ENCODE measurements around the gene DDX50. TPM values are rescaled to one million over a fixed set of nuclear protein-coding genes. Genes with fewer than 3 reads are reported as not detected.
"Not testable (repeated sequence)": the region's sequence is repeated elsewhere in the genome, so short reads cannot be mapped to it uniquely, and the experiment has no call there.

Gene DDX50
- polyA plus RNA-seq, 12 donors: 44.5 to 62.9 (median 49.1) TPM; not detected in 1

DNA sequence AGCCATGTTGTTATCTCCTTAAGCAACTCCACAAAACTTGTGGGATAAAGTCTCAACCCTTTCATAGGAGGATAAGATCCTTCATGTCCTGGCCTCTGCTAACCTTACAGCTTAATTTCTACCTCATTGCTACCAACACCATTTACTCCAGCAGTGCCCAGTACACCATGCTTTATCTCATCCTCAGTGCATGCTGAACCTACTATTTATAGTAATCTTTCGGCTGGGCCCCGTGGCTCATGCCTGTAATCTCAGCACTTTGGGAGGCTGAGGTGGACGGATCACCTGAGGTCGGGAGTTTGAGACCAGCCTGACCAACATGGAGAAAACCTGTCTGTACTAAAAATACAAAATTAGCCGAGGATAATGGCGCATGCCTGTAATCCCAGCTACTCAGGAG is 78.6 kb downstream of the DDX50 start:
- not testable (repeated sequence) for DNase-seq

DNA sequence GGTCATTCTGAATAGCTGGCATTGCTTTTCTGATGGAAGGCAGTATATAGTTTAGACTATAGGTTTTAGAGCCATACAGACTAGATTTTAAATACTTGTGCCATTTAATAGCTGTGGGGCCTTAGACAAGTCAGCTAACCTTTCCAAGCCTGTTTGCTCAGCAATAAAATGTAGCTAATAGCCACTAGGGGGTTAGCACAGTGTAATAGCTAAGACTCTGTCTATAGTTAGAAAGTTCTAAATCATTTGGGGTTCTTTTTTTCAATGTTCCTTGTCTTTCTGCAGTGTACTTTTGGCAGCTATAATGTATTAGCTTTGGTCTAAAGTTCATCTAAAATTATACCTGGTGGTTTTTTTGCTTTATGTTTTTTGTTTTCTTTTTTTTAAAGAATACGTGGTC is 80.0 kb downstream of the DDX50 start:
- no peak for DNase-seq

DNA sequence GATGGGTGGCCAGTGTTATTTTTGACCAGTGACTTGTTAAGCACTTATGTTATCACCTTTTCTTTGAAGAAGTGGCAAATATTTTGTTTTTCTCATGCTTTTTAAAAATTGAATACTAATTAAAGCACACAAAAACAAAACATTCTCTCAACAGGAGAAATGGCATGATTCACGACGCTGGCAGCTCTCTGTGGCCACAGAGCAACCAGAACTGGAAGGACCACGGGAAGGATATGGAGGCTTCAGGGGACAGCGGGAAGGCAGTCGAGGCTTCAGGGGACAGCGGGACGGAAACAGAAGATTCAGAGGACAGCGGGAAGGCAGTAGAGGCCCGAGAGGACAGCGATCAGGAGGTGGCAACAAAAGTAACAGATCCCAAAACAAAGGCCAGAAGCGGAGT is 81.3 kb downstream of the DDX50 start:
- DNase-seq: no peak

DNA sequence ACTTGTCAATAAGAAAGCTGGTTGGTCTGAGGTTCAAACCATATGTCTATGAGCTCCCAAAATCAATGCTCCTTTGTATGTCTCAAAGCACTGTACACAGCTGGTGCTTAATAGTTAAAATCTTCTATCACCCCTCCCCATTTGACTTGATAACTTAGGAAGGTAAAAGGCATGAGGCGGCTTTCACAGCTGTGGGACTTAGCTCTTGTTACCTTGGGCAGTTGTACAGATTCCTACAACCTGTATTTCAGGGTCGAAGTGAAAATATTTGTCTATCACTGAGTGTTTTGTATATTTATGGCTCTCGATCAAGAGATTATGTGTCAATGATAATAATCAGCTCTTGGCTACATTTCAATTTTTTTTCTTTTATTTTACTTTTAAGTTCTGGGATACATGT is 86.5 kb downstream of the DDX50 start:
- DNase-seq: no peak

DNA sequence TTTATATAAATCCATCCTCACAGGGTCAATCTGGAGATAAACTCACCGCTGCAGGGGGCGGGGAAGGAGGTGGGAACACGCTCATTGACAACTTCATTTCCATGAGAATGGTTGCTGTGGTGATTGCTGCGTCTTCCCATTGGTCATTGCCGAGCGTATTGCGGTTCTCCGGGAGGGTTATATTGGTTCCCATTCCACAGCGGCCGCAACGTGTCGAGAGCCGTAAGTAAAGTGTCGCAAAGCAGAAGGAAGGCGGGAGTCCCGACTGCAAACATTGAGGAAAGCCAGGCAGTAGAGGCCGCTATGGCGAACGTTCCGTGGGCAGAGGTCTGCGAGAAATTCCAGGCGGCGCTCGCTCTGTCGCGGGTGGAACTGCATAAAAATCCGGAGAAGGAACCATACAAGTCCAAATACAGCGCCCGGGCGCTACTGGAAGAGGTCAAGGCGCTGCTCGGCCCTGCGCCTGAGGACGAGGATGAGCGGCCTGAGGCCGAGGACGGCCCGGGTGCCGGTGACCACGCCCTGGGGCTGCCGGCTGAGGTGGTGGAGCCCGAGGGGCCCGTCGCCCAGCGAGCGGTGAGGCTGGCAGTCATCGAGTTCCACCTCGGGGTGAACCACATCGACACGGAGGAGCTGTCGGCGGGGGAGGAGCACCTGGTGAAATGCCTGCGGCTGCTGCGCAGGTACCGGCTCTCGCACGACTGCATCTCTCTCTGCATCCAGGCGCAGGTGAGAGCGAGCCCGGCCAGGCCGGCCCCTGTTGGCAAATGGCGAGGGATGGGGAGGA is 87.6 kb downstream of the DDX50 start, which contains the start of gene KIFBP:
Gene KIFBP (plus strand): TSS at position 274 of the 787 bp plus-strand sequence. CDS start 30 bp downstream, at position 304.
- DNase-seq: peak; percentile 97

DNA sequence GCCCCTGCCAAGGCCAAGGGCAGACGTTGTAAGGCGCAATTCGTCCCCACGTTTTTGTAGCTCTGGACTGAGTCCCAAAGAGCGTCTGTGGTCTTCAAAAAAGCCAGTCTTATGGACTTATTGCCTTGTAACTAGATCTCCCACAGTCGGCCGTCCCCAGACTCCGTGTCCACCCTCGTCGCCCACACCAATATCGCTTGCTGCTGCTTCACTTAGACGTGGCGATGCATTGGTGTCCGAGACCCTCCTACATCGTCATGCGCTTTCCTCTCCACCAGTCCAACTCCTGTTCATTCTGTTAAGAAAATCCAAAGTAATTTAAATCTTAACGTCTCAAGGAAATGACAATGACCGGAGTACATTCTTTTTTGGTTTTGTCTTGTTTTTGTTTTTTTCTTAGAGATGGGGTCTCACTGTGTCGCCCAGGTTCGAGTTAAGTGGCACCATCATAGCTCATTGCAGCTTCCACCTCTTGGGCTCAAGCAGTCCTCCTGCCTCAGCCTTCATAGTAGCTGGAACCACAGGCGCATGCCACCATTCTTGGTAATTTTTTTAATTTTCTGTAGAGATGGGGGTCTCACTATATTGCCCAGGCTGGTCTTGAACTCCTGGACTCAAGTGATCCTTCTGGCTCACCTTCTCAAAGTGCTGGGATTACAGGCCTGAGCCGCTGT is 88.3 kb downstream of the DDX50 start:
- peak; percentile 32 for DNase-seq

DNA sequence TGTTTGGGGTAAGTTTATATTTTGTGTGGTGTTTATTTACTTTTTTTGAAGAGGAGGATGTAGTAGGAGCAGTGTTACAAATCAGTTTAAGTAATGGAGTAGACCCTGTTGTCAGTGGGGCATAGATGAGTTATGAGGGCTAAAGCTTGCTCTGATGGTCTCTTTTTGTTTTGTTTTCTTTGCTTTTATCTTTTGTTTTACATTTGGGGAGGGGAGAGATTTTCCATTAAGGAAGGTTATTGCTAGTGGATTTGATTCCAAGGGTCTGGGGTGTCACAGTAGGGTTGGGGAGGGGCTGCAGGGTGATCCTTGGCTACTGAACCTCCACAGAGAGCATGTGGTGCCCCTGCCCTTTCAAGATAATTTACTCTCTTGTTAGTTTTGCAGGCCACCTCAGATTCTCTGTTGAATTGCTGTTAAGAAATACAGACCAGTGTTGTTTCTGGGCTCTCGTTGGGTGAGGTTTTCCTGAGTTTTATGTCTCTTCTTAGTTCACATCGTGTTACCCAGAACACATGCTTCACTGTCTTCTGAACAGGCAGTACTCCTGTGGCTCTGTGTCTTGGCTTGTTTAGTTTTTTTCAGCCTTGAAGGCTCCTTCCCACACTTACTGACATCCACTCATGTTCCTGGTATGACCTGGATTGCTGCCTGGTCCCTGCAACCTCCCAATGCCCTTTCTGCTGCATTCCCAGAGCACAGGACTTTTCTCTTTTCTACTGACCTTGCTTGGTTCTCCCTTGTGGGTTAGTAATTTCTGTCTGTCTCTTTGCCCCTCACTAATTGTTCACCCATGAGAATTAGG is 91.7 kb downstream of the DDX50 start:
- DNase-seq: no peak

Other genes with a start within 250 kb of the DDX50 start
- 100 to 1,000 TPM in 3 of 12 donors, 10 to 100 TPM in 8, not detected in 1; 52.0 to 141 (median 82.4) TPM for gene CCAR1, start 180.1 kb upstream of the DDX50 start, polyA plus RNA-seq (ENCODE audit: insufficient read length in 12 of 12)
- 1 to 10 TPM in 11 of 12 donors, not detected in 1; 2.3 to 5.3 (median 2.8) TPM for gene STOX1, start 73.8 kb upstream of the DDX50 start, polyA plus RNA-seq (ENCODE audit: insufficient read length in 12 of 12)
- 10 to 100 TPM; 40.9 to 86.8 (median 47.8) TPM for gene DDX21, start 54.9 kb downstream of the DDX50 start, polyA plus RNA-seq (ENCODE audit: insufficient read length in 12 of 12)
- 10 to 100 TPM in 11 of 12 donors, not detected in 1; 23.5 to 30.0 (median 26.1) TPM for gene KIFBP, start 87.5 kb downstream of the DDX50 start, polyA plus RNA-seq (ENCODE audit: insufficient read length in 12 of 12)
- 10 to 100 TPM in 11 of 12 donors, not detected in 1; 17.4 to 50.8 (median 25.2) TPM for gene SRGN, start 186.8 kb downstream of the DDX50 start, polyA plus RNA-seq (ENCODE audit: insufficient read length in 12 of 12)
- gene VPS26A, start 222.9 kb downstream of the DDX50 start, polyA plus RNA-seq (ENCODE audit: insufficient read length in 12 of 12): 10 to 100 TPM in 11 of 12 donors, not detected in 1; 38.4 to 65.9 (median 51.4) TPM